HG02623 (cell line): ENCODE measurements around the gene CHFR.
"Not testable (repeated sequence)": the region's sequence is repeated elsewhere in the genome, so short reads cannot be mapped to it uniquely, and the experiment has no call there.

Experiments used
- ATAC-seq: cut with Tn5 transposase; IDR thresholded peaks from one replicate; pipeline ENCODE4 v1.9.1; 2021; ENCODE audit warnings: moderate library complexity; ENCODE audit not compliant: unreplicated experiment

The CHFR gene

GRCh38 chr12:132842449-132843045 is 44.9 kb downstream of the CHFR start:
- no peak for ATAC-seq

- ATAC-seq: no peak
Measured at GRCh38 chr12:132841151-132841550, 46.3 kb downstream of the CHFR start.

GRCh38 chr12:132840536-132840935 is 46.9 kb downstream of the CHFR start:
- ATAC-seq: no peak

GRCh38 chr12:132839558-132840235 is 47.7 kb downstream of the CHFR start:
- ATAC-seq: no peak

GRCh38 chr12:132838410-132839080 is 48.9 kb downstream of the CHFR start:
- no peak for ATAC-seq

- ATAC-seq: no peak
Measured at GRCh38 chr12:132837693-132838409, 49.6 kb downstream of the CHFR start.

GRCh38 chr12:132836795-132837331 is 50.5 kb downstream of the CHFR start:
- ATAC-seq: no peak

- ATAC-seq: not testable (repeated sequence)
Measured at GRCh38 chr12:132836230-132836629, 51.2 kb downstream of the CHFR start.

- no peak for ATAC-seq
Measured at GRCh38 chr12:132835076-132836025, 52.1 kb downstream of the CHFR start.

- no peak for ATAC-seq
Measured at GRCh38 chr12:132834181-132834711, 53.2 kb downstream of the CHFR start.

GRCh38 chr12:132833341-132833740 is 54.1 kb downstream of the CHFR start:
- no peak for ATAC-seq

- no peak for ATAC-seq
Measured at GRCh38 chr12:132831771-132832170, 55.6 kb downstream of the CHFR start.

GRCh38 chr12:132828706-132829534 is 58.5 kb downstream of the CHFR start, which contains the start of gene GOLGA3:
Gene GOLGA3 (minus strand): TSS chr12:132828869. CDS start chr12:132822128, 6,741 bp downstream.
- peak; percentile 81 for ATAC-seq

GRCh38 chr12:132827763-132828703 is 59.4 kb downstream of the CHFR start:
- ATAC-seq: peak; percentile 23

- no peak for ATAC-seq
Measured at GRCh38 chr12:132825861-132826260, 61.5 kb downstream of the CHFR start.

- ATAC-seq: no peak
Measured at GRCh38 chr12:132825089-132825488, 62.3 kb downstream of the CHFR start.

GRCh38 chr12:132824053-132824452 is 63.4 kb downstream of the CHFR start:
- ATAC-seq: no peak

- ATAC-seq: no peak
Measured at GRCh38 chr12:132818562-132818961, 68.8 kb downstream of the CHFR start.
